HG02571 (cell line): ENCODE results near the gene ADRA2C.
"Not testable (repeated sequence)": the region's sequence is repeated elsewhere in the genome, so short reads cannot be mapped to it uniquely, and the experiment has no call there.

Source experiments
- ATAC-seq: cut with Tn5 transposase; IDR thresholded peaks from one replicate; pipeline ENCODE4 v1.9.1; 2021; ENCODE audit warnings: mild to moderate bottlenecking, moderate library complexity; ENCODE audit not compliant: unreplicated experiment

Gene ADRA2C

GRCh38 chr4:3810796-3811485 lies 44.8 kb downstream of the ADRA2C start:
- no peak for ATAC-seq

GRCh38 chr4:3811621-3812020 lies 45.4 kb downstream of the ADRA2C start:
- ATAC-seq, result no peak

- no peak for ATAC-seq
Measured at GRCh38 chr4:3812211-3812934, 46.2 kb downstream of the ADRA2C start.

GRCh38 chr4:3813151-3814052 lies 47.2 kb downstream of the ADRA2C start:
- ATAC-seq, result no peak

- ATAC-seq, result no peak
Measured at GRCh38 chr4:3814053-3814570, 47.9 kb downstream of the ADRA2C start.

- ATAC-seq, result not testable (repeated sequence)
Measured at GRCh38 chr4:3814838-3815237, 48.7 kb downstream of the ADRA2C start.

- no peak for ATAC-seq
Measured at GRCh38 chr4:3816256-3816825, 50.2 kb downstream of the ADRA2C start.

- no peak for ATAC-seq
Measured at GRCh38 chr4:3816983-3817960, 51.1 kb downstream of the ADRA2C start.
